Stimulated activated CD4-positive, alpha-beta T cell treated with anti-CD3 and anti-CD28 coated beads, Interleukin-1b, Interleukin-23, amount 100 ng/mL, for 24 hours (primary cell): ENCODE measurements around the gene CAPNS2.

Source experiments
- DNase-seq, 4 experiments: peaks; one replicate each; pipeline ENCODE4 v3.0.0-alpha.2; 2020; ENCODE audit warnings: low read depth in 4 of 4, low spot score in 1 of 4

Gene CAPNS2

DNA sequence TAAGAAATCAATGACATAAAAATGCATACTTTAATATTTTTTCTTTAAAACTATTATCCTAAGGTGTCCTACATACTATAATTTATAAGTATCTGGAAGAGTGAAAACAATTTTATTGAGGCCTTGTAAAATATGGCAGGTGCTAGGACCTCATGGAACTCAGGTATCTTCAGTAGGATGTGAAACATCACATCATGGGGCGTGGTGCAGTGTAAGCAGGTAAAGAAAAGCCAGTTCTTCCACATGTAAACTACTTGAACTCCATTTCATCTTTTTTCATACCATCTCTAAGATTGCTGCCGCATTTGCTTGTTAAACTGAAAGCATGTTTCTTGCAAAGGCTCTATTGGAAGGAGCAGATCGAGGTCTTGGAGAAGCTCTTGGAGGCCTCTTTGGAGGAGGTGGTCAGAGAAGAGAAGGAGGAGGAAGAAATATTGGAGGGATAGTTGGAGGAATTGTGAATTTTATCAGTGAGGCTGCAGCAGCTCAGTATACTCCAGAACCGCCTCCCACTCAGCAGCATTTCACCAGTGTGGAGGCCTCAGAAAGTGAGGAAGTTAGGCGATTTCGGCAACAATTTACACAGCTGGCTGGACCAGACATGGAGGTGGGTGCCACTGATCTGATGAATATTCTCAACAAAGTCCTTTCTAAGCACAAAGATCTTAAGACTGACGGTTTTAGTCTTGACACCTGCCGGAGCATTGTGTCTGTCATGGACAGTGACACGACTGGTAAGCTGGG is at the start of gene CAPNS2:
CAPNS2 (plus strand) TSS at position 253 of the 744 bp plus-strand sequence; CDS start at position 326, 73 bp downstream.
- DNase-seq, result no peak

DNA sequence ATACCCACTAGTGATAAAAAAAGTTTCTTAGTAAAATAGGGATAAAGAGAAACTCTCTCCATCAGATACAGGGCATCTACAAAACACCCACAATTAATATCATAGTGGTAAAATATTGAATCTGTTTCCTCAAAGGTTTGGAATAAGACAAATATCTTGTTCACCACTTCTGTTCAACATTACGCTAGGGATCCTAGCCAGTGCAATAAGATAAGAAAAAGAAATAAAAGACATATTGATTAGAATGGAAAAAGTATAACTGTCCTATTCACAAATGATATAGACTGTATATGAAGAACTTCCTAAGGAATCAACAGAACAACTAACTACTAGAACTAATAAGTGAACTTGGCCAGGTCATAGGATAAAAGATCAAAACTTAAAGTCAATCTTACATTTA is 44.7 kb upstream of the CAPNS2 start:
- DNase-seq, result no peak

DNA sequence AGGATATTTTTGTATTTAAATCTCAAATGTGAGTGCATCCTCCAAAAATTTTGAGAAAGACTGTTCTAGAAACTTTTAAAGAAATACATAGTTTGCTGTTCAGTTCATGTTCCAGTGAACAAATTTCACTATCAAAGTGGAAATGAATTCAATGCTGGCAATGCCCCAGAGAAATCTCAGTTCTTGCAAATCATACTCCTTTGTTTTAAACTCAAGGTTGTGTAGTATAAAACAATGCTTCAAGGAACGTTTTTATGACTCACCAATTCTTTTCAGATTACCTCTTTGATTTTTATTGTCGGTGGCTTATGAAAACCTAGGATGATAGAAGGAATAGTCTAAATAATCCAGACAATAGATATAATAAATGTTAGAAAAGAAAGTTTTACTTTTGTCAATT is 40.0 kb upstream of the CAPNS2 start:
- no peak for DNase-seq

DNA sequence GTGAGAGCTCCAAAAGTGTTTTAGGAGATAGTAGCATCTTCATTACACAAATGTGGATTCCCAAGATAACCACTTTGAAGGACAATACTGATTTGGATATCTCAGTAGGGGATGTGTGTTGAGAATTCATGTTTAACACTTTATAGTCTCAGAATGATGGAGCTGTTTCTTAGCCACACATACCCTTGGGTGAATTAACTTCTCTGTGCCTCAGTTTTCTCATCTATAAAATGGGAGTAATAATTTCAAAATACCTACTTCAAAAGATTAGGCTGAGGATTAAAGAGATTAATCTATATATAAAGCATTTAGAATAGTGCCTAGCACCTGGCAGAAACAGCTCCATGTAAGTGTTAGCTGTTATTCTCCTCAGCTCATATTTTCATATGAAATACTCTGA is 38.6 kb upstream of the CAPNS2 start:
- no peak for DNase-seq

DNA sequence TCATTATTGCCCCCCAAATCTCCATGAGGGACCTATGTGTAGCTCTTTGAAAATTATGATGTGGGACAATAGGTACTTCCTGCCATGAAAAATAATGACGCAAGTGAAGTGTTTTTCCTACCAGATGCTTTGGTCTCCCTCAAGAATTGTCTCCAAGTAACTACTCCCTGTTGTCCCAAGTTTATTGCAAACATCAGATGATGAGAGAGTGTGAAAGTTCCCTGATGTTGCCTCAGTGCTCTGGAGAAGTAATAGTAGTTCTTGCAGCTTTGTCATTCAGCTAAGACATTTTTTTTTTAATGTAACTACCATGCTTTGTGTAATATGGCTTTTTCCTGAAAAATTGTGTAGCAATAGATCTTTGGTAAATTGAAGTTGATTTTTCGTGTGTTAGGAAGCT is 37.5 kb upstream of the CAPNS2 start:
- DNase-seq, result no peak

DNA sequence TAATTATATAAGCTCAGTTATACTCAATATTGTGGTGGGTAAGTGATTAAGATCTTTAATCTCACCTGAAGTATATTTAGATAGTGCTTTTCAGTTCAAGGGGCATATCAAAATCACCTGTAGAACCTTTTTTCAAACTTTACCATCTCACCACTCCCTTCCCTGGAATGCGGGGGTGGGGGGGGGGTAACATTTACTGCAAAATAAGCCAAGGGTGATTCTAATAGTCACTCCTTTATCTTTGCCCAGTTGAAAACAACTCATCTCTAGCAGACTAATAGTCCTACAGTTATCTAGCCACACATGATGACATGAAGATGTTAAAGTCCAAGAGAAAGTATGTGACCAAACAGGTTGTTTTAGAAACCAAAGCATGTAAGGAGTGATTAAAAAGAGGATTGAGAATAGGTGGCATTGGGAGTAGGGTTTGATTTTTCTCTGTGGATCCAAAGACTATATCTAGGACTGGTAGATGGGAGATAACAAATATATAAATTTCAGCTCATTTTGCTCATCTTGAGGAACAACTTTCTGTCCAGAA is 36.1 kb upstream of the CAPNS2 start:
- DNase-seq, result no peak

DNA sequence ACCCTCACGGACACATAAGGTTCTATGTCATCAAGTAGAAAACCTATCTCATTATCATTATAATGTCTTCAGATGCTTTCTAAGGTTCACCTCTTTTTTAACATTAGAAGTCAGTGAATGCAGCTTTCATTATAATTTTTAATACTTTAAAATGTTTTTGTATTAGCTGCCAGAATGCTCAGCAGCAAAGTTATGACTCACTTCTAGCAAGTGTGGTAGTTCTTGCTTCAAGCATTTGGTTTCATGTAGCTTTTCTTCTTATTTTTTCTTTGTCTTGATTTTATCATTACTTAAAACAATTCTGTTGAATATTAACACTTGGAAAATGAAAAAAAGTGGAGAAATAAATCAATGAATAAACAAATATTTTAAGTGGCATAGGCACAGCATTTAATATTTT is 34.3 kb upstream of the CAPNS2 start:
- DNase-seq, result no peak

DNA sequence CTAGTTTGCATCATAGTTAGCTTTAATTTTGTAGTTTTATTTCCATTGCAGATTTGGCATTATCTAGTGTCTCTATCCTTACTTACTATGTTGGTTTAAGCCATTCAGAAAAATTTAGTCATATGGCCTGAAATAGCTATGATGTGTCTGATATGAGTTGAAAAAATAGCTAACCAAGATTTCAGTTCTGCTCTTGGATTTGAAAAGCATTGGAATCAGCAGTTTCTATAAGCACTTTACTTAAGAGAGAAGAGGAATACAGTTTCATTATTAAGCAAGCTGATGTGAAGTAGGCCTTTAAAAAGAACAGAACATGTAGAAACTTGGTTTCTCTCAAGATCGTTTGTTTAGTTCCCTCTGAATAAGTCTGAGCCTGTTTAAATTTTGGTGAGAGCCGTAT is 31.7 kb upstream of the CAPNS2 start:
- DNase-seq, result no peak

DNA sequence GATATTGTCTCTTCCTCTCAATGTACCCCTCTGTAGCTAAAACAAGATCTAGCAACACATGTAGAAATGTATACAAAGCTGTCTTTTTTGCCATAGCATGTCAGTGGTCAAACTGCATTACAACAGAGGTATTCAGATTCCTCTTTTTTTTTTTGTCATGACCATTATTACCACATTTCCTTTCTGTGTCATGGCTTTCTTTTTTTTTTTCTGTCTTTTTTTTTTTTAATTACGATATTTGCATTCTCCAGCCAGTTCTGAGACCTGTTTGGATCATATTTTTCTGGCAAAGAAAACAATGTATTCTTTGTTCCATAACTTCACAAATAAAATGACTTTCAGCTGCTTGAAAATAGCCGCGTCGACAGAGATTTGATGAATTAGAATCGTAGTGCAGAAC is 27.4 kb upstream of the CAPNS2 start:
- DNase-seq, result no peak

DNA sequence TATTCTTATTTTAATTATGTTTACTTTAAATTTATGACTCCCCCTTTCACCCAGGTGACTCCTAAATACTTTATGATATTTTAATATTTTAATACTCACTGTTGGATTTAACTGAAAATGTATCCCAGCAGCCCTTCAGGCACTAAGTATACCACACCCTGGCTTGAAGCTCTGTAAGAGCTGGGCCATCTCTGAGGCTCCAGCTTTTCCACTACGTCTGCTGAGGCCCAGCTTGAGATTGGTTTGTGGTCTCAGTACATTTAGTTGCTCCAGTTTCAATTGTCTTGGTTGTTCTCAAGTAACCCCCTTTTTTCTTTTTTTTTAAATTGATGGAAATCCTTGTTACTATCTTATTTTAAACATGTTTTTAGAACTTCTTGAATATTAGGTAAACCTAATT is 27.0 kb upstream of the CAPNS2 start:
- no peak for DNase-seq

DNA sequence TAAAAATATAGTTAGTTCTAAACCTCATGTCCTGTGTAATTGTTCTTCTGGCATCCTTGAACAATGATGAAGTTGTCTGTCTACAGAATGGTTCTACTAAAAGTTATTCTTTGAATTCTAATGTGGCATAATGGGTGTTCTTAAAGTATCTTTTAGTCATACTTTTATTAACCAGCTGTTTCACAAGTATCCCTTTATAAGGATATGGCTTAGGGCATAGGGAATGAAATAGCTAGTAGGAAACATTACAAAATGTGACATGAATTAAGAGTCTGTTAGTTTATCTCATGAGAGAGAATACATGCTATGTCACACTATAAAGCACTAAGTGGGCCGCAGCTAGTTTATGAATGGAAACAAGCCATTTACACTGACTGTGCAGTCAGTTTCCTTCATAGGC is 26.3 kb upstream of the CAPNS2 start:
- no peak for DNase-seq

DNA sequence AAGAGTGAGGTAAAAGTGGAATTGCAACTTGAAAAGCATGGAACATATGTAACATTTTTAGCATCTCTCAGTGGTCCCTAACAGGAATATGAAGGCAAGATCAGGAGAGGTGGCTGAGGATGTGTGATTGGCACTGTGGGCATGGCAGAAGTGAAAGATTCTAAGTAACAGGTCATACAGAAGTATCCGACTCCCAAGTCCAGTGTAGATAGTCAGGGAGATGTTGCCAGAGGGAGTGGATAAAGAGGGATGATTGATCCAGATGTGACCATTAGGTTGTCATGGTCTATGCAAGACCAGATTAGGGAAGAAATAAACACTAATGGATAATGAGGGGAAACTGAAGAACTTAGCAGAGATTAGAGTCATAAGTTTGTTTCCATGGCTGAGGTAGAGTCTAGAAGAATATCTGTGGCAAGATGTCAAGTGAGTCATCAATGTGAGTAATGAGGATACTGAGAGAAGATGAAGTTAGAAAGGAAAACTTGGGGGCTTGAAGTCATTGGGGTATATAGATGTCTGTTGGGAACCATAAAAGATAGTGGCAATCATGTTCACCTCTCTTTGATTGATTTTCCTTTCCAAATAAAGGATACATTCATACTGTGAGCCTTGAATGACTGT is 23.9 kb upstream of the CAPNS2 start:
- no peak for DNase-seq

DNA sequence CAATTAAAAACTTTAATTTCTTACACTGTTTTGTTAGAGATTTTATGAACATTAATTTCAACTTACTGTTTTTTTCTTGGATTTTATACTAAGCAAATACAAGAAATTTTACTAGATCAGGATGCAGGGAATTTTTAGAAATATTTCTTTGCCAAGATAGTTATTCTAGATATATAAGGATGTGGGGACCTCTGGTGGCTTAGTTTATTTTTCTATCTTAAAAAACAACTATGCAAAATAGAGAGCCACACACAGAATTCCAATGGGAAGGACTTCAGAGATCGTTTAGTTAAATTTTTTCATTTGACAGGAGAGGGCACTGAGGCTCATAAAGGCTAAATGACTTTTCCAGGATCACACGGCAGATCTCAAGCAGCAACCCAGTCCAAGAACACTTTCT is 23.0 kb upstream of the CAPNS2 start:
- no peak for DNase-seq

DNA sequence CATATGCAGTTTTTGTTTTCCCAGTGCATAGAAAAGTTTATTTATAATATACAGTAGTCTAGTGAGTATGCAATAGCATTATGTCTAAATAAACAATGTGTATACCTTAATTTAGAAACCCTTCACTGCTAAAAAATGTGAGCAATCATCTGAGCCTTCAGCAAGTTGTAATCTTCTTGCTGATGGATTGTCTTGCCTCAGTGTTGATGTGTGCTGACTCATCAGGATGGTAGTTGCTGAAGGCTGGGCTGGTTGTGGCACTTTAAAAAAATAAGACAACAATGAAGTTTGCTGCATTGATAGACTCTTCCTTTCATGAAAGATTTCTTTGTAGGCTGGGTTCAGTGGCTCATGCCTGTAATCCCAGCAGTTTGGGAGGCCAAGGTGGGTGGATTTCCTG is 13.9 kb upstream of the CAPNS2 start:
- DNase-seq, result no peak

DNA sequence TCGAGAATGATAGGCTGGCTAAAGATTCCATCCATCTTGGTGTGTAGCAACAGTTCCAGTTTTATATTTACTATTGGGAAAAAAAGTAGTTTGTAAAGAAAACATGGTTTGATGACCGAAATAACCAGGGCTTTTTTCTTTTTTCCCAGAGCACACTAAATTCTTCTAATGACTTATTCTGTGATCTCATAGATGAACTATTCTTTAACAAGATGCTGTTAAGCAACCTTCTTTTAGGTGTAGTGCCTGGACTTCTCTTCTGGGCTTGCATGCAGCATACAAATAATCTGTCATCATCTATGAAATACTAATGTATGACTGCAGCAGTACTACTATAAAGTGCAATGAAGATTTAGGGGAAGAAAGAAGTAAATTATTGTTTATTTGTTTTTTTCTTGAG is 11.0 kb upstream of the CAPNS2 start:
- DNase-seq, result no peak

DNA sequence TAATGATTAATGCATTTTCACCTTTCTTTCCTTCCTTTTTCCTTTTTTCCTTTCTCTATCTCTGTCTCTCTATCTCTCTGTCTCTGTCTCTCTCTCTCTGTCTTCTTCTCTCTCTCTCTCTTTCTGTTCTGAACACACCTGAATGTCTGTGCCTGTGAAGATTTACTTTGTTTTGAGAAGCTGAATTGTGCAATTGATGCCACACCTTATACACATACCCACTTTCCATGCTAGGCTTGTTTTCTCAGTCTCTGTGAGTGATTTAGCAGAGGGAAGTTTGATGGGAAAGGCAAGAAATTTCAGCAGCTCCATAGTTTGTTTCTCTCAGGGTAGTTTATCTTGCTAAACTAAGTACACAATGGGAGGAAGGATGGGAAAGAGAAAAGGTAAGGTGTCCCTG is 9.3 kb upstream of the CAPNS2 start:
- DNase-seq, result no peak

DNA sequence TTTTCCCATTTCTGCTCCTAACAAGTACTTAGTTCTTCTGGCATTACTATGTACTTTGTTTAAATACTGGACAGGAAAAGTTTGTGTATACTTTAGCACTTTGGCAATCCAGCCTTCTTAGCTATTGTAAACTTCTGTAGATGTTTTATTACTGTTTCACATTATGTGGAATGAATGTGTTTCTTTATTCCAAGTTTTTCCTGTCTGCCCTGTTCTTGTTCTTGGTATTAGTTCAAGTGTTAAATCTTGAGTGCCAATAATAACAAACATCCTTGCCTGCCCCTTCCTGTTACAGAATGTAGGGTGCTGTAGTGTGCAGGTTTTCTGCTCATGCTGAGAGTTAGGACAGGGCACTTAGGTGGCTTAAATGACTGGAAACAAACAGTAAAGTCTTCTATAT is 7.3 kb upstream of the CAPNS2 start:
- no peak for DNase-seq

DNA sequence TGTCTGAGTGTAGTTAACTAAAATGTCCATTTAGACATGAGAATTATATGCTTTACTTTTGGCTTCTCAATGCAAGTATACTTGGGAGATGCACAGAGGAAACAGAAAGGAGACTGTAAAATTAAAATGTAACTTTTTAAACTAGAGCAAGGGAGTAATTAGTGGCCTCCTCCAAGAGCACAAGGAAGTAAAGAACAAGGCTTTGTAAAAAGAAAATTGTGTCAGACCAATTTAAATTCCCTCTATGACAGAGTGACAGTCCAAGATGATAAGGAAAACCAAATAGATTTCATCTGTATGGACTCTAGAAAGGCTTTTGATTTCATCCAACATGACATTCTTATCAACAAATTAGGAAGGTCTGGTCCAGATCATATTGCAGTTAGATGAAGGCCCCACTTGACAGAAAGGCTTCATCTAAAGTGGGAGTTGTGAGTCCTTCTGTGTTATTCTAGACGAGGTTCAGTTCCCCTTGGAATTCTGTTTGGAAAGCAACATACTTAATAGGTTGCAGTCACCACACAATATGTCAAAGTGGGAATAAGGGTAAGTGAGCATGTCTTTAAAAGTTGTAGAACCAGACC is 6.5 kb upstream of the CAPNS2 start:
- DNase-seq, result no peak

DNA sequence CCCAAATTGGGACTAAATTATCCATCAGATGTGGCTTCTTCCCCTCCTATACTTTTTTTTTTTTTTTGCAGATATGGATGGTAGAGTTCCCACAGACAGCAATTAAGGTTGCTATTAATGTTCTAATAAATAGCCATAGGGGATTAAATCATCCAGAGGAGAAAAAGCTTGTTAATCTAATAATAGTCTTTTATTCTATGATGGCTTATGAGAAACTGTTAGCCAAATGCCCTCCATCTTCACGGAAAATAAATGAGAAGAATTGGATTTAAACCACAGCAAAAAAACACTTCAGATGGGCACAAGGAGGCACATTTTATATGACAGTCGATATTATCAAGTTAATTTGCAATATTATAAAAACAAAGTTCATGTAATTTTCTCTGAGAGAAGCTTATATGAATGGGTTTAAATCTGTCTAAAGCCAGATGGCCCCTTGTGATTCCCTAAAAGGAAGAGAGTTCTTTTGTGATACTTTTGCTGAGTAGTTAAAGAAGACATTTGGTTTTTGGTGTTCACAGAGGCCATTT is 5.1 kb upstream of the CAPNS2 start:
- no peak for DNase-seq

DNA sequence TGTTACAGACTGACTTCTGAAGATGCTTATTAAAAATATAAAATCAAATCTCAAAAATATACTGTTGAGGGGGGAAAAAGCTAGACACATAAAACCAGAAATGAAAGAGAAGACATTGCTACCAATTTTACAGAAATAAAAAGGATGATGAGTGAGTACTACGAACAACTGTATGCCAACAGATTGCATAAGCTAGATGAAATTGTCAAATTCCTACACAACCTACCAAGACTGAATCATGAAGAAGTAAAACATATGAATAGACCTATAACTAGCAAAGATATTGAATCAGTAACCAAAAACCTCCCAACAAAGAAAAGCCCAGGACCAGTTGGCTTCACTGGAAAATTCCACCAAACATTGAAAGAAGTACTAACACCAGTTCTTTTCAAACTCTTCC is 3.5 kb upstream of the CAPNS2 start:
- no peak for DNase-seq

DNA sequence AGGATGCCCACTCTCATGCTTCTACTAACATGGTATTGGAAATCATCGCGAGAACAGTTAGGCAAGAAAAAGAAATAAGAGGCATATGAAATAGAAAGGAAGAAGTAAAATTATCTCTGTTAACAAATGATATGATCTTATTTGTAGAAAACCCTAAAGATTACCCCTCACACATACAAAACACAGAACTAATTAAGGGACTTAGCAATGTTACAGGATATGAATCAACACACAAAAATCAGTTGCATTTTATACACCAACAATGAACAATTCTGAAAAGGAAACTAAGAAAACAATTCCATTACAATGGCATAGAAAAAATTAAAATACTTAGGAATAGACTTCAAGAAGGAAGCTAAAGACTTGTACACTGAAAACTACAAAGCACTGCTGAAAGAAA is 2.7 kb upstream of the CAPNS2 start:
- no peak for DNase-seq

DNA sequence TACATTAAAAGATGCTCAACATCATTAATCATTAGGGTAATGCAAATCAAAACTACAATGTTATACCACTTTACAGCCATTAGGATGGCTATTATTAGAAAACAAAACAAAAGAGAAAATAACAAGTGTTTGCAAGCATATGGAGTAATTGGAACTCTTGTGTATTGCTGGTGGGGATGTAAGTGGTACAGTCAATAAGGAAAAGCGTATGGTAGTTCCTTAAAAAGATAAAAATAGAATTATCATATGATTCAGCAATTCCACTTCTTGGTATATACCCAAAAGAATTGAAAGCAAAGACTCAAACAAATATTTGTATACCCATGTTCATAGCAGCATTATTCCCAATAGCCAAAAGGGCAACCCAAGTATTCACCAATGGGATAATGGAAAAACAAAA is 1.4 kb upstream of the CAPNS2 start:
- DNase-seq, result no peak
